Keratinocyte (primary cell): Measurements from ENCODE around the gene FBLN5. TPM values are rescaled to one million over a fixed set of nuclear protein-coding genes. Genes with fewer than 3 reads are reported as not detected.

ENCODE experiments used
- DNase-seq: peaks from one replicate; pipeline ENCODE4 v3.0.0-alpha.2; 2011; ENCODE audit warnings: low read depth, missing footprints, low spot score
- FAIRE-seq: peaks from 2 replicates; lab custom pipeline; 2011; peaks lifted over from hg19 to GRCh38; lab: Jason Lieb, UNC
- H2AFZ ChIP-seq: 2 replicates; pipeline ENCODE4 v1.6.0; 2012; ENCODE audit warnings: low read length, control low read depth, inconsistent platforms; ENCODE audit not compliant: control insufficient read depth
- H3K27ac ChIP-seq: 2 replicates; pipeline ENCODE4 v1.5.1; 2011; ENCODE audit warnings: low read length; ENCODE audit not compliant: control insufficient read depth, insufficient read depth
- H3K27me3 ChIP-seq: 3 replicates; pipeline ENCODE4 v1.6.0; 2011; ENCODE audit warnings: low read length; ENCODE audit not compliant: control insufficient read depth, insufficient read depth; ENCODE audit errors: extremely low read depth
- H3K36me3 ChIP-seq, 2 experiments: 2 replicates in 1 of 2; 3 replicates in 1 of 2; pipeline ENCODE4 v1.5.1; 2011; ENCODE audit warnings: low read length in 2 of 2, mild to moderate bottlenecking in 1 of 2; ENCODE audit not compliant: control insufficient read depth in 2 of 2, insufficient read depth in 2 of 2; ENCODE audit errors: extremely low read depth in 1 of 2
- H3K4me1 ChIP-seq: 3 replicates; pipeline ENCODE4 v1.5.1; 2011; ENCODE audit warnings: low read length; ENCODE audit not compliant: control insufficient read depth, insufficient read depth; ENCODE audit errors: extremely low read depth
- H3K4me2 ChIP-seq: 3 replicates; pipeline ENCODE4 v1.6.0; 2011; ENCODE audit warnings: low read depth, low read length; ENCODE audit not compliant: control insufficient read depth, insufficient read depth; ENCODE audit errors: extremely low read depth
- H3K4me3 ChIP-seq, 3 experiments: fragments of 200-600 bp in 1 of 3; sonication (generic) in 1 of 3; 2 replicates in 2 of 3; 3 replicates in 1 of 3; pipeline ENCODE4 v1.5.1; 2011 to 2016; ENCODE audit warnings: low read length in 3 of 3, mild to moderate bottlenecking in 3 of 3, control low read depth in 2 of 3, inconsistent platforms in 1 of 3, low read depth in 1 of 3, mixed read lengths in 1 of 3, mixed run types in 1 of 3, moderate library complexity in 1 of 3; ENCODE audit not compliant: control insufficient read depth in 2 of 3, insufficient read depth in 2 of 3; ENCODE audit errors: extremely low read depth in 1 of 3
- H3K79me2 ChIP-seq: 2 replicates; pipeline ENCODE4 v1.6.0; 2012; ENCODE audit warnings: low read length; ENCODE audit not compliant: control insufficient read depth, insufficient read depth
- H3K9ac ChIP-seq: 3 replicates; pipeline ENCODE4 v1.6.0; 2011; ENCODE audit warnings: low read length; ENCODE audit not compliant: control insufficient read depth, insufficient read depth; ENCODE audit errors: extremely low read depth
- H3K9me1 ChIP-seq: 3 replicates; pipeline ENCODE4 v1.6.0; 2011; ENCODE audit warnings: low read length; ENCODE audit not compliant: control insufficient read depth, insufficient read depth; ENCODE audit errors: extremely low read depth
- H3K9me3 ChIP-seq: 2 replicates; pipeline ENCODE4 v1.5.1; 2012; ENCODE audit warnings: low read depth, low read length; ENCODE audit not compliant: control insufficient read depth
- H4K20me1 ChIP-seq: 3 replicates; pipeline ENCODE4 v1.6.0; 2011; ENCODE audit warnings: low read length; ENCODE audit not compliant: control insufficient read depth, insufficient read depth; ENCODE audit errors: extremely low read depth
- EZH2 ChIP-seq: IDR thresholded peaks from one replicate; pipeline ENCODE4 v1.6.1; 2012; ENCODE audit warnings: inconsistent platforms, mild to moderate bottlenecking, low read length, moderate library complexity
- dilution Hi-C: fragments of 300-500 bp; cut with MboI; formaldehyde crosslinking; loops from one replicate; pipeline ENCODE4 v1.7.0; 2020; ENCODE audit warnings: low sequenced_read_pairs; ENCODE audit not compliant: extremely low pct_ligation_motif_present
- polyA plus RNA-seq, 5 experiments: library from polyadenylated mRNA; depleted of rRNA in 3 of 5; stranded (reverse) in 3 of 5; stranded (forward) in 1 of 5; unstranded in 1 of 5; fragments of >200 nt; gene quantifications; 1 replicate in 1 of 5; 2 replicates in 3 of 5; 3 replicates in 1 of 5; pipeline versions ENCODE4 v1.2.1 to v1.2.3, GENCODE V29; 2011 to 2012; ENCODE audit warnings: missing spikeins in 2 of 5, low read depth in 1 of 5, low replicate concordance in 1 of 5
- TF ChIP-seq, protein P1 (sequence below), 3 experiments: IDR thresholded peaks in 1 of 3; conservative IDR thresholded peaks in 1 of 3; optimal IDR thresholded peaks in 1 of 3; 2 replicates in 2 of 3; 3 replicates in 1 of 3; pipeline versions ENCODE3 to v1.5.1; 2011; ENCODE audit warnings: low read length in 3 of 3, mild to moderate bottlenecking in 3 of 3, moderate library complexity in 2 of 3, control low read depth in 1 of 3, inconsistent platforms in 1 of 3; ENCODE audit not compliant: insufficient read depth in 2 of 3; ENCODE audit errors: extremely low read depth in 1 of 3

FBLN5 gene
- polyA plus RNA-seq, 1 donor (not counting 4 experiments of a cell fraction or from before 2014, with no cell fraction given) = 0.10 TPM

DNA sequence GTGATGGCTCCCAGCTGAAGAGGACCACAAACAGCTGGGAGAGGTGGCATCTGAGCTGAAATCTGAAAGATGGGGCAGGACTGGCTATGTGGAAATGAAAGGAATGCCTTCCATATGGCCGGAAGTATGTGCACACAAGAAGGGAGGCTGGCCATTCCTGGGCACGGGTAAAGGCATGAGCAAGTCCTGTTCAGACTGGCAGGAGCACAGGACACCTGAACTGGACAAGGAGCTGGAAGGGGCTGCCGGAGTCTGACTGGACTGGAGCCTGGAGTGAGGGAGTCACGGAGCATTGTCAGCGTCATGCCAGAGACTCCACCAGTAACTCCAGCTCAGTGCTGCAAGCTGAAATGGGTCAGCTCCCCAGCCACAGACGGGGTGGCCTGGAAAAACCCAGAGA is 68.3 kb downstream of the FBLN5 start:
- no peak overlapping the region for H3K4me2 ChIP-seq
- TF ChIP-seq, protein P1, sequence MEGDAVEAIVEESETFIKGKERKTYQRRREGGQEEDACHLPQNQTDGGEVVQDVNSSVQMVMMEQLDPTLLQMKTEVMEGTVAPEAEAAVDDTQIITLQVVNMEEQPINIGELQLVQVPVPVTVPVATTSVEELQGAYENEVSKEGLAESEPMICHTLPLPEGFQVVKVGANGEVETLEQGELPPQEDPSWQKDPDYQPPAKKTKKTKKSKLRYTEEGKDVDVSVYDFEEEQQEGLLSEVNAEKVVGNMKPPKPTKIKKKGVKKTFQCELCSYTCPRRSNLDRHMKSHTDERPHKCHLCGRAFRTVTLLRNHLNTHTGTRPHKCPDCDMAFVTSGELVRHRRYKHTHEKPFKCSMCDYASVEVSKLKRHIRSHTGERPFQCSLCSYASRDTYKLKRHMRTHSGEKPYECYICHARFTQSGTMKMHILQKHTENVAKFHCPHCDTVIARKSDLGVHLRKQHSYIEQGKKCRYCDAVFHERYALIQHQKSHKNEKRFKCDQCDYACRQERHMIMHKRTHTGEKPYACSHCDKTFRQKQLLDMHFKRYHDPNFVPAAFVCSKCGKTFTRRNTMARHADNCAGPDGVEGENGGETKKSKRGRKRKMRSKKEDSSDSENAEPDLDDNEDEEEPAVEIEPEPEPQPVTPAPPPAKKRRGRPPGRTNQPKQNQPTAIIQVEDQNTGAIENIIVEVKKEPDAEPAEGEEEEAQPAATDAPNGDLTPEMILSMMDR (optimal IDR thresholded peaks at IDR 0.05 in 1 of 3, IDR thresholded peaks at IDR 0.05 in 1 of 3, conservative IDR thresholded peaks at IDR 0.05 in 1 of 3; ENCODE audit: extremely low read depth in 1 of 3, insufficient read depth in 2 of 3, low read length in 3 of 3) = no peak
- TF ChIP-seq EZH2 = no peak
- H3K36me3 ChIP-seq = no peaks in the 10 kb centered on the region
- H3K9me1 ChIP-seq = no peaks in the 10 kb centered on the region
- no peak overlapping the region for H3K27ac ChIP-seq
- H2AFZ ChIP-seq = no peak overlapping the region
- no peaks in the 10 kb centered on the region for H3K4me1 ChIP-seq
- H4K20me1 ChIP-seq = no peaks in the 10 kb centered on the region
- dilution Hi-C loops = no loop called here
- H3K27me3 ChIP-seq = peaks cover 10% of the 10 kb centered on the region
- no peaks in the 10 kb centered on the region for H3K79me2 ChIP-seq
- FAIRE-seq (no peak), DNase-seq (no peak)
- H3K9me3 ChIP-seq = no peaks in the 10 kb centered on the region
- no peak overlapping the region for H3K4me3 ChIP-seq
- H3K9ac ChIP-seq = no peak overlapping the region

DNA sequence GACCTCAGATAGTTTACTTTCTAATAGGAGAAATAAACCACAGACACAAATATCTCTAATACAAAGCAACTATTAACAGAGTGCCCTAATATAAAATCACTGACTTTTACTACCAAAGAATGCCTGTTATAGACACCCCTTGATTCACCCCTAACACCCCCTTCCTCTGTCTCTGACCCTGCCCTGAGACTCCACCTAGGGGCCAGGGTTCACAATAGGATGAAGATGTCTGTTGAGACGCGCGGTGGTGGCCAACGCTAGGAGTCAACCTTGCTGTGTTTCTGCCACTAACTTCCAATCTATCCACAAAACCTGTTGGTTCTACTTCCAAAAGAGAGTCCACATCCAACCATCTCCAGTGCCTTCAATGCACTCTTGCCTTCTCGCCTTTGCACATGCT is 69.2 kb downstream of the FBLN5 start:
- H3K9ac ChIP-seq = no peak overlapping the region
- H3K9me1 ChIP-seq = no peaks in the 10 kb centered on the region
- no peak overlapping the region for H3K4me2 ChIP-seq
- dilution Hi-C loops = no loop called here
- no peak for TF ChIP-seq EZH2
- TF ChIP-seq, protein P1 (optimal IDR thresholded peaks at IDR 0.05 in 1 of 3, IDR thresholded peaks at IDR 0.05 in 1 of 3, conservative IDR thresholded peaks at IDR 0.05 in 1 of 3; ENCODE audit: extremely low read depth in 1 of 3, insufficient read depth in 2 of 3, low read length in 3 of 3) = no peak
- DNase-seq (no peak), FAIRE-seq (no peak)
- H2AFZ ChIP-seq = no peak overlapping the region
- H3K4me3 ChIP-seq = no peak overlapping the region
- no peaks in the 10 kb centered on the region for H3K79me2 ChIP-seq
- no peaks in the 10 kb centered on the region for H3K9me3 ChIP-seq
- peaks cover 10% of the 10 kb centered on the region for H3K27me3 ChIP-seq
- no peaks in the 10 kb centered on the region for H3K36me3 ChIP-seq
- H3K4me1 ChIP-seq = no peaks in the 10 kb centered on the region
- no peaks in the 10 kb centered on the region for H4K20me1 ChIP-seq
- H3K27ac ChIP-seq = no peak overlapping the region
